DMS53 (cell line): Measurements from ENCODE around the gene SLC29A1.

Source experiments
- DNase-seq: peaks from one replicate; lab custom pipeline; 2025; lab: John Stamatoyannopoulos, UW

Gene SLC29A1

DNA sequence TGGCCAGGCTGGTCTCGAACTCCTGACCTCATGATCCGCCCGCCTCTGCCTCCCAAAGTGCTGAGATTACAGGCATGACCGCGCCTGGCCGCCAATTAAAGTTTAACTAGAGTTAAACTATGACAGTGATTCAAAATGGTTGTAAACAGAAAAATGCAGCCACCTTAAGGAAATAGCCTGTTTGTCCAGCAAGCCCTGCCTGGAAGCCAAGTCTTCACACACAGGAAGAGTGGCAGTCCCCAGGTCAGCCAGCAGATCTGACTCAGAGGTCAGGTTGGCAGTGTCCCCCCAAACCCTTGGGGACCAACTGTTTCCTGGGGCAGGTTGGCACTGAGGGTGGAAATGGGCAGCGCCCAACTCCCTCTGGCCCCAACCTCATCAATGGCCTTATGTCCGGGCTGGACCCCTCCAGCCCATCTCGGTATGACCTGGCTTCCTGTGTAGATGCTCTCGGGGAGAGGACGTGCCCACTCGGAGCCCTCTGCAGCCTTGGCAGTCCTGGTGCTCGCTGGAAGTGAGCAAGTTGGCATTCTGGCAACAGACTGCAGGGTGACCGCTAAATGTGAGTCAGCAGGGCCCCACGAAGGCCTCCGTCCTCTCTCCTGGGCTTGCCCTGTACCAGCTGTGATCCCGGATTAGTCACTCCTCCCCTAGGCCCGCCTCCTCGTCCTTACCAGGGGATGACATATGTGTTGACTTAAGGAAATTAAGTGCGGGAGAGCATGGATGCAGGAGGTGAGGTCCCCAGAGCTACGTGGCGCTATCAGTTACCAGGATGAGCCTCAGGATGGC, 13.8 kb downstream of the SLC29A1 start:
- DNase-seq: peak; percentile 99

DNA sequence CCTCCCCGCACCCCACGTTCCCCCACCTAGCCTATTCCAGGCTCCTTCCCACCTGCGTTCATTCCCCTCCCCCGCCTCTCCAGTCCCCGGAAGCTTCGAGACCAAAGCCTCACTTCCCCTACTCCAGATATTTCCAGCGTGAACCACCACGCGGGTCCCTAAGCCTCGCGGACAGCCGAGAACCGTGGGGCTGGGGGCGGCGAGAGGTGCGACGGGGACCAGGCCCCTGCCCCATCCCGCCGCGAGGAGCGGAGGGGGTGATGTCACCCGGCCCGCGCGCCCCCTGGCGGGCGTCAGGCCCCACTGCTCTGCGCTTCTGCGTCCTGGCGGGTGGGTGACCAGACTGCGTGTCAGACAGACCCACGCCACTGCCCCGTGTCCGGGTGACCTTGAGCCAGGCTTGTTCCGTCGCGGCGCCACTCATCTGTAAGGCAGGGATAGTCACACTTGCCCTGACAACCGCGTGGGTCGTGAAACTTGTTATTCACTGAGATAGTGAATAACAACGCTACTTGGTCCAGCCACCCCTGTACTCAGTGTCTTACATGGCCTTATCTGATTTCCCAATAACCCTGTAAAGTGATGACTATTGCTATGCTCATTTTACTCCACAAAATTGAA, 14.5 kb downstream of the SLC29A1 start:
- peak; percentile 92 for DNase-seq

DNA sequence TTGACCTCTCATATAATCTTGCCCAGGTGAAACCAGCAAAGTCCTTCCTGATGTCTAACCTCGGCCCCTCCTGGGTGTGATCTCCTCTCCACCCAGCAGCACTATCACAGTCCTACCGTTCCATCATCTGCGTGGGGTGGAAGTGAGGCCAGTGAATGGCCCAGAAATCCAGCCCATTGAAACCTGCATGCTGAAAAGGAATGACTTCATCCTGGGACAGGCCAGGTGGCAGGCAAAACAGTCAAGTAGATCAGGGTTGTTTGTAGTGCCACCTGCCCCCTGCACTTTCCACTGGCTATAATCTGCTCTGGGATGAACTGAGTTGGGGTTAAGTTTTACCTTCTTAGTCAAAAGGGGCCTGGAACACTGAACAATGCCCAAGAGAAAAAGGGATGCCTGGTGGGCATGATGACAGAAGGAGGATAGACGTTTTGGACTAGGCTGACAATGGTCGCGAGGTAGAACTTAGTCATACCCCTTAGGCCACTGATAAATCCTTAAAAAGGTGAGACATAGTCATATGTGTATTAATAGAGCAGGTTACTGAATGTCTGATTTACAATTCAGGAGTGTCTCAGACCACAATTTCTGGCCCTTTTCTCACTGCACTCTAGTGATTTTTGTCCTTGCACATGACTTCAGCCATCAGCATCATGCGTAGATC, 15.4 kb downstream of the SLC29A1 start:
- peak; percentile 84 for DNase-seq

DNA sequence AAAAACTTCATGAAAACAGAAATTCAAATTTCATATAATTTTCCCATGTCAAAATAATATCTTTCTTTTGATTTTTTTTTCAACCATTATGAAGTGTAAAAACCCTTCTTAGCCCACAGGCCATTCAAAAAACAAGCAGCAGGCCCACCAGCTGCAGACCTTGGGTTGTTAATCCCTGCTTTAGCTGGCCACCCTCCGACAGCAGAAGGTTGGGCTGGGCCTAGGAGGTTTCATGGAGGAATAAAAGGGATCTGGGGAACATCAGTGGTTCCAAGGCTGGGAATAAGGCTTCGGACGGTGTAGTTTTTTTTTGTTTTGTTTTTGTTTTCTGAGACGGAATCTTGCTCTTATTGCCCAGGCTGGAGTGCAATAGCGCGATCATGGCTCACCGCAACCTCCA, 19.9 kb downstream of the SLC29A1 start:
- no peak for DNase-seq

DNA sequence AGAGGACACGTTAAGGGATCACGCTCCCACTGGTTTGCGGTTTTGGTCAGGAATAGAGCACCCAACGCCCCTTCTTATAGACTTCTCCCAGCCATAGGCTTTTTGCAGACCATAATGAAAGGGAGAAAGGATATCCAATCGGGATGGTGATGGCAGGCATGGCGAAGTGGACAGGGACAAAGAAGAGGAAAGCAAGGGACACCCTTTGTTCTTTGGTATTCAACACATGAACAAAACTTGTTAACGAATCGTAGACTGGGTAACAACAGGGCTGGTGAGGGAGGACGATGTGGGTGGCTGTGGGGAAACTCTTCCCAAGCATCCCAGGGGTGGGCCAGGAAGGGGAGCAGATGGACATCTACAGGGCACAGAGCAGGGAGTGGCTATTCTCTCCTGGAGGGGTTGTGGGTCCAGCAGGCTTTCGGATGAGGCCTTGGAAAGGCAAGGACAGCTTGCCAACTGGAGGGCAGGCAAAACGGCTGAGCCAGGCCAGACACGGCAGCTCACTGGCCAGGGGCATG, 22.1 kb downstream of the SLC29A1 start:
- no peak for DNase-seq

DNA sequence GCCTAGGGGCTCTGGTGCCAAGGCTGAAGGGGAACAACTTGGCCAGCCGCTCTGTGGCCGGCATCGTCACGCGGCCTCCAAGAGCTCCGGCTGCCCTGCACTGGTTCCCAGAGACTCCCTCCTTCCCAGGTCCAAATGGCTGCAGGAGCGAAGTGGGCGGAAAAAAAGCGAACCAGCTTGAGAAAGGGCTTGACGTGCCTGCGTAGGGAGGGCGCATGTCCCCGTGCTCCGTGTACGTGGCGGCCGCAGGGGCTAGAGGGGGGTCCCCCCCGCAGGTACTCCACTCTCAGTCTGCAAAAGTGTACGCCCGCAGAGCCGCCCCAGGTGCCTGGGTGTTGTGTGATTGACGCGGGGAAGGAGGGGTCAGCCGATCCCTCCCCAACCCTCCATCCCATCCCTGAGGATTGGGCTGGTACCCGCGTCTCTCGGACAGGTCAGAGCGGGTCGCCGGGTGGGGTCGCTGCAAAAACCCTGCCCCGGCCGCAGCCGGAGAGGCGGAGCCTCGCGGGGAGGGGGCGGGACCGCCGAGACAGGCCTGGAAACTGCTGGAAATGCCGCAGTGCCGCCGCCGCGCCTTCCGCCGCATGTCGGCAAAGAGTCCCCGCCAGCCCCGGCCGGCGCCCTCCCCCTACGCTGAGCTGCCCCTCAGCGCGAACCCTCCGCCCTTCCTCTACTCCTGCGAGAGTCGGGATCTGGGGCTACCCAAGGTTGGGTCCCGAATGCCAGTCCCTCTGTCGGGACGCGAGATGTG, 22.7 kb downstream of the SLC29A1 start:
- DNase-seq: peak; percentile 94

DNA sequence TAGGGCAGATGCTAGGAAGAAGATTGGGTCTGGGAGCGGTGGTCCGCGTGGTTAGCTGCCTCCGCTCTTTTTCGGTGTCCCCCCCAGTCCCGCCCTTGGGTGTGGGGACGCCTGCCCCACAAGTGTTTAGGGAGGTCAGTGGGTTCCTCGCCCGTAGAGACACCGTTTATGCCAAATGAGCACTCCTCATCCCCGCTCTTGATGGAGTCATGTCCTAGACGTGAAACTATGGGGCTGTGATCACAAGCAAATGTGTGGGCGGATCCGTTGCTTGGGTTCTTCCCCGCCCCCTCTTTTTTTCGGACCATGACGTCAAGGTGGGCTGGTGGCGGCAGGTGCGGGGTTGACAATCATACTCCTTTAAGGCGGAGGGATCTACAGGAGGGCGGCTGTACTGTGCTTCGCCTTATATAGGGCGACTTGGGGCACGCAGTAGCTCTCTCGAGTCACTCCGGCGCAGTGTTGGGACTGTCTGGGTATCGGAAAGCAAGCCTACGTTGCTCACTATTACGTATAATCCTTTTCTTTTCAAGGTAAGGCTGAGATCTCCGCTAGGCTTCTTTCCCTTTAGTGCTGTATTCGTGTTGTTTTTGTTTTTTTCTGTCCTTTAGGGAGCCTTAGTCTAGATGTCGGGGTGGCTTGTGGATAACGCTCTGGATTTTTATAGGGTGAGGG, 23.4 kb downstream of the SLC29A1 start, which contains the start of gene HSP90AB1:
HSP90AB1 (plus strand) TSS at position 439 of the 675 bp plus-strand sequence. CDS start 1,529 bp downstream, outside the sequence.
- peak; percentile 100 for DNase-seq

DNA sequence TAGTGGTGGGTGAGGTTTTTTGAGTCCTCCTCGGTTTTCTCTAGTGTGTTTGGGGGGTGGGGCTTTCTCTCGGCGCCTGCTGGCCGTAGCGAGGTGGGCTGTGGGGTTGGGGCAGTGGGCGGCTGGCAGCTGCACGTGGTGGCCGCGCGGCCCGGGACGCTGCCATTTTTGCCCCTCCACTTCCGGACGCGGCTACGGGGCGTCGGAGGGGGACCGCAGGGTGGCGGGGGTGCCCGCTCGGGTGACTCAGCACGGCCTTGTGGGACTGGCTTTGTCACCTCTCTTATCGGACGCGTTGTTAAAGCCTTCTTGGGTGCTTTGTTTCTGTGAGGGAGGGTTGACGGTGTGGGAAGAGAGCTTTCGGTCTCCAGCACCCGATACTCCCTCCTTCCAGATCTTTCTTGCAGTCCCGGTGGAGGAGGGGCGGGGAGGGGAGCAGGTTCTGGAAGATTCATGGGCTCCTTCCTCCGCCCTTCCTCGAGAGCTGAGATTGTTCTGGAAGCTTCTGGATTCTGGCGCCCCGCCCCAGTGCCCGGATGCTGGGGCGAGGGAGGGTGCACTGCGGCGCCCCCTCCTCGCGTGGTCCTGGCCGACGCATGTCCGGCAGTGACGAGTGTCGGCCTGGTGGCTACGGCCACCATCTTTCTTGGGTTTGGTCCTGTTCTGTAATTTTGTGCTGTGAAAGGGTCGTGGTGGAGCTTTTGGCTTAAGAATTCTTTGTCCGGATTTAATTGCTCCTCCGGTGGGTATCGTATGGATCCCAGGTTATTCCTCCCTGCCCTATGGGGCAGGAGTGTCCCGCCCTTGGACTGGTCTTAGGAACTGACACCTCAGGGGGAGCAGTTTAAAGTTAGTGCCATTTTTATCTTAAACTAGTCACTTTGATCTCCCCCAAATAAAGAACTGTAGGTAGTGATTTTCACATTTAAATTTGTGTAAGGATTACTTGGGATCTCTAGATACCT, 24.2 kb downstream of the SLC29A1 start:
- peak; percentile 80 for DNase-seq

DNA sequence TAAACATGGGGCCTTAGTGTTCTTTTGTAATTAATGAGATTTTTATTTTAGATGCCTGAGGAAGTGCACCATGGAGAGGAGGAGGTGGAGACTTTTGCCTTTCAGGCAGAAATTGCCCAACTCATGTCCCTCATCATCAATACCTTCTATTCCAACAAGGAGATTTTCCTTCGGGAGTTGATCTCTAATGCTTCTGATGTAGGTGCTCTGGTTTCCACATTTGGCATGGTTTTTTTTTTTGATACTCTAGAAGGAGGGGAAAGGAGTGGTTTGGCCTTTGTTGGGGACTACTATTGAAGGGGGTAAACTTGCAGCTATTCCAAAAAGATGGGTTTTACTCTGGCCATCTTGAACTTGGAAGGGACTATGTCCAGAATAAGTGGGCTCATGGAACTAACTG, 25.2 kb downstream of the SLC29A1 start:
- no peak for DNase-seq

DNA sequence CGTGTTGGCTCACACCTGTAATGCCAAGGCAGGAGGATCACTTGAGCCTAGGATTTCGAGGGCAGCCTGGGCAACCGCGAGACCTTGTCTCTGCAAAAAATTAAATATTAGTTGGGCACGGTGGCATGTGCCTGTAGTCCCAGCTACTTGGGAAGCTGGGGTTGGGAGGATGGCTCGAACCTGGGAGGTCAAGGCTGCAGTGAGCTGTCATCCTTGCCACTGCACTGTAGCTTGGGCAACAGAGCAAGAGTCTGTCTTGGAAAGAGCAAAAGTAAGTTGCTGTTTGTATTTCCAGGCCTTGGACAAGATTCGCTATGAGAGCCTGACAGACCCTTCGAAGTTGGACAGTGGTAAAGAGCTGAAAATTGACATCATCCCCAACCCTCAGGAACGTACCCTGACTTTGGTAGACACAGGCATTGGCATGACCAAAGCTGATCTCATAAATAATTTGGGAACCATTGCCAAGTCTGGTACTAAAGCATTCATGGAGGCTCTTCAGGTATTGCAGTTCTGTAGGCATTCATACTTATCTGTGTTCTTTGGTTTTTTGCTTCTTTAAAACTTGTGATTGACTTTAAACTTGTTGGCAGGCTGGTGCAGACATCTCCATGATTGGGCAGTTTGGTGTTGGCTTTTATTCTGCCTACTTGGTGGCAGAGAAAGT, 25.8 kb downstream of the SLC29A1 start:
- DNase-seq: no peak

DNA sequence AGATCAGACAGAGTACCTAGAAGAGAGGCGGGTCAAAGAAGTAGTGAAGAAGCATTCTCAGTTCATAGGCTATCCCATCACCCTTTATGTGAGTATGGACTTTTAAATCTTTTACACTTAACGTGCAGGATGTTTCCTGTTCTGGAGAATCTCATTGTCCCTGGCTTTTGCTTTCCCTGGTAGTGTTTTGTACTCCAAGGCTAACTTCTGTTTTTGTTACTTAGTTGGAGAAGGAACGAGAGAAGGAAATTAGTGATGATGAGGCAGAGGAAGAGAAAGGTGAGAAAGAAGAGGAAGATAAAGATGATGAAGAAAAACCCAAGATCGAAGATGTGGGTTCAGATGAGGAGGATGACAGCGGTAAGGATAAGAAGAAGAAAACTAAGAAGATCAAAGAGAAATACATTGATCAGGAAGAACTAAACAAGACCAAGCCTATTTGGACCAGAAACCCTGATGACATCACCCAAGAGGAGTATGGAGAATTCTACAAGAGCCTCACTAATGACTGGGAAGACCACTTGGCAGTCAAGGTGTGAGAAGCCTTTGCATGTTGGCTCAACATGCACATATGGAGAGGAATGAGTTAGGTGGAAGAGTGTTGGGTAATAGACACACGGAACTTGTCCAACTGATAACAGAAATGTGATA, 26.8 kb downstream of the SLC29A1 start:
- no peak for DNase-seq

DNA sequence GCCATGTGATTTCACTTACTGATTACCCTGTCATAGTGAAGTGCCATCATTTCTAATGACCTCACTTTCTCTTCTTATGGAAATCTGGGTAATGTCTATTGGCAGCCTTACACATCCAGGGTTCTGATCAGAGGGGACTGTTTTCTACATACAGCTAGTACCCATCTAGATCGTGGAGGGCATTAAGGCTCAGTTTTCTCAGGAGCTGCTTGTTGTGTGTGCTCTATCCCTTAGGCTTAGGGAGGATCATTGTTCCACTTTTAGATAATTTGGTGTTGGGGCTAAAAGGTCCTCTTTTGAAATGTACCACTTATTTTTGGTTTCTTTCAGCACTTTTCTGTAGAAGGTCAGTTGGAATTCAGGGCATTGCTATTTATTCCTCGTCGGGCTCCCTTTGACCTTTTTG, 27.3 kb downstream of the SLC29A1 start:
- DNase-seq: peak; percentile 47

DNA sequence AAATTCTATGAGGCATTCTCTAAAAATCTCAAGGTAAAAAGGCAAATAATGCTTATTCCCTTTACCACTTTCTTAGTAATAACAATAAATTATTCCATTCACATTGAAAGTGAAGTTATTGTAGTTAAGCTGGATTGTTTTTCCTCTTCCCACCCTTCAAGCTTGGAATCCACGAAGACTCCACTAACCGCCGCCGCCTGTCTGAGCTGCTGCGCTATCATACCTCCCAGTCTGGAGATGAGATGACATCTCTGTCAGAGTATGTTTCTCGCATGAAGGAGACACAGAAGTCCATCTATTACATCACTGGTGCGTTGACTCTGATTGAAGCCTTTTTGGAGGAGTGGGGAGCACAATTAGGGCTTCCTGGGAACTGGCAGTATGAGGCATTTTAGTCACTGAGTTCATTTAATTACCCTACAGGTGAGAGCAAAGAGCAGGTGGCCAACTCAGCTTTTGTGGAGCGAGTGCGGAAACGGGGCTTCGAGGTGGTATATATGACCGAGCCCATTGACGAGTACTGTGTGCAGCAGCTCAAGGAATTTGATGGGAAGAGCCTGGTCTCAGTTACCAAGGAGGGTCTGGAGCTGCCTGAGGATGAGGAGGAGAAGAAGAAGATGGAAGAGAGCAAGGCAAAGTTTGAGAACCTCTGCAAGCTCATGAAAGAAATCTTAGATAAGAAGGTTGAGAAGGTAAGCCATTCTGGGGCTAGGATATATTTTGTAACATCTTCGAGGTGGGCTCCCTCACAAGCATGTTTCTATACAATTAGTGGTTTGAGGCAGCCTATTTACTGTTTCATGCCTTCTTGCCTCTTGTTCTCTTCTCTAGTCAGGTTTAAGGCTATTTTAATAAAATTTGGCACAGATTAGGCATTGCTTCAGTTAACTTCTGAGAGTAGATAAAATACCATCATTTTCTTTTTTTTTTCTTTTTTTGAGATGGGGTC, 28.5 kb downstream of the SLC29A1 start:
- no peak for DNase-seq

DNA sequence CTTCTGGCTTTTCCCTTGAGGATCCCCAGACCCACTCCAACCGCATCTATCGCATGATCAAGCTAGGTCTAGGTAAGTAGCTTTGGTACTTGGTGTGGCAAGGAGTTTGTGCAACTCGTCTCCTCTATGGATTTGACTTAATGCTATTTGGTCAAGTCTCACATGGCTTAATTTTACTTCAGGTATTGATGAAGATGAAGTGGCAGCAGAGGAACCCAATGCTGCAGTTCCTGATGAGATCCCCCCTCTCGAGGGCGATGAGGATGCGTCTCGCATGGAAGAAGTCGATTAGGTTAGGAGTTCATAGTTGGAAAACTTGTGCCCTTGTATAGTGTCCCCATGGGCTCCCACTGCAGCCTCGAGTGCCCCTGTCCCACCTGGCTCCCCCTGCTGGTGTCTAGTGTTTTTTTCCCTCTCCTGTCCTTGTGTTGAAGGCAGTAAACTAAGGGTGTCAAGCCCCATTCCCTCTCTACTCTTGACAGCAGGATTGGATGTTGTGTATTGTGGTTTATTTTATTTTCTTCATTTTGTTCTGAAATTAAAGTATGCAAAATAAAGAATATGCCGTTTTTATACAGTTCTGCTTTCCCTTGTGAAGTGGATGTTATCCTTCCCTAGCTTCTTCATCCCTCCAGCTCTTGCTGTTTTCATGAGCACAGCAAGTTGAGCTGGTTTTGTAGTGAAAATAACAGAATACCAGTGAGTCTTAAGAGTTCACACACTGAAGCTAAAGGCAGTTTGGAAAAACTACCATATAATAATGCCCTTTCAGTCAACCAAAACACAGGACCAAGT, 30.1 kb downstream of the SLC29A1 start:
- DNase-seq: peak; percentile 84

DNA sequence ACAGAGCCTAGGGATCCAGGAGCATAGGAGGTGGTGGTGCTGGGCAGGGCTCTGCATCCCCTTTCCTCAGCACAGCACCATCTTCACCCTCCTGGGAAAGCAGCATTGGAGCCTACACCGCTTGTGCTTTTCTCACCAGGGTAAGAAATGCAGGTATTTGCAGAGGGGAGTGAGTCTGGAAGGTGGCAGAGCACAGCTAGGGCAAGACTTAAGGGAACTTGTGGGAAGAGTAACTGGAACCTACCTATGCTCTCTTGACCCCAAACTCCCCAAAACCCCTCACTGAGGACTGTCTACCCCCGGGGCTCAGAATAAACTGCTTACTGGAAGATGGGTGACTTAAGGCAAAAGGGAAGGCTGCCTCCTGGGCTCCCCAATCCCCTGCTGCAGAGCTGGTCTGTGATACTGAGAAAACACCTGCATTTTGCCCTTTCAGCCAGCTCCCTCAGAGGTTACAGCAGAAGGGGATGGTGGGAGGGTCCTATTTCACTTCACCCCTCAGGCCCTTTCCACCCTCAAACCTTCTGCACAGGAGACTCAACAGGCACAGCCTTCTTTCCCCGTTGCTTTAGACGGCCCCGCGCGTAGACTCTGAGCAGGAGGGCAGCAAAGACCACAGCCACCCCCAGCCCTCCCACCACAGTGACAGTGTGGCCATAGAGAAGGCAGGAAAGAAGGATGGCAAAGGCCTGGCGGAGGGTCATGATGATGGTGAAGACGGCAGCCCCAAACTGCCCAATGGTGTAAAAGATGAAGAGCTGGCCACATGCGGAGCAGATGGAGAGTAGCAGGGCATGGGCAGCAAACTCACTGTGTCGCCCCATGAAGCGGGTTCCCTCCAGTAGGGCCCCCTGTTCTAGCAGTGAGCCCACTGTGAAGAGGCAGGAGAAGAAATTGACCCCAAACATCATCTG, 31.1 kb downstream of the SLC29A1 start:
- DNase-seq: peak; percentile 67
